ENCODE results near the gene TUNAR. TPM values are rescaled to one million over a fixed set of nuclear protein-coding genes. Genes with fewer than 3 reads are reported as not detected.

The TUNAR gene
- total RNA-seq, 1 donor from 2014 or later, result not detected

DNA sequence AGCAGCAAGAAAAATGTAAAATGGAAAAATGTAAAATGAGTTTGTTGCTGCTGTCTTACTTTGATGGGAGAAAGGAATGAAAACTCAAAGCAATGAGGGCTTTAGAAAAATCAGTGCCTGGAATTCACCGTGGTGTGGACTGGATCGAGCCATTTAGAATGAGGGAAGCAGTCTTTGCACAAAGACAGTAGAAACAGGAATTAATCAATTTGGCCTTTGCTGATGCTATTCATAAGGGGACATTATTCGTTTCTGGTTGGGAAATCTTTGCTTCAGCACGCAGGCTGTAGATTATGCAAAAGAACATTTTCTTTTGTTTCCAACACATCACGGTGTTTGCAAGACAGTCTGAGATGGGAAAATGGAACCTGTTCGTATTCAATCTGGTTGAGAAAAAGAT lies 6.9 kb upstream of the TUNAR start:
- H3K4me3 Mint-ChIP-seq (ENCODE audit: unreplicated experiment), result no peak overlapping the region

DNA sequence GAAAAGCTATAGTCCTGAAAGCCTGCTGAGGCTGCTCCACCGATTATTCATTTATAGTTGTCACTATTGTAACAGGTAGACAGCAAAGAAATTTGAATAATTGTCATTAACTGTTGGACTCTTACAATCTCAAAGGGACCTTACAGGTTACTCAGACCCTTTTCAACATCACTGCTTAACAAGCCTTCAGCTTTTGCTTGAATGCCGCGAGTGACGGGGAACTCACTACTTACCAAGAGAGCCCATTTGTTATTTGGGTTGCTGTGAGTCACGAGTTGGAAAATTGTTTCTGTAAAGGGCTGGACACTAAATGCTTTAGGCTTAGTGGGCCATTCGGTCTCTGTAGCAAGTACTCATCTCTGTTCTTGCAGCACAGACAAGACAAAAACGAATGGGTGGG lies 5.9 kb upstream of the TUNAR start:
- no peaks in the 10 kb centered on the region for H3K36me3 Mint-ChIP-seq (ENCODE audit: low read depth)
- no peak overlapping the region for H3K4me3 Mint-ChIP-seq (ENCODE audit: unreplicated experiment)
- H3K27me3 Mint-ChIP-seq (ENCODE audit: low read depth), result peaks cover 55% of the 10 kb centered on the region
- no peak overlapping the region for H3K27ac Mint-ChIP-seq (ENCODE audit: unreplicated experiment)
- H3K4me1 Mint-ChIP-seq (ENCODE audit: low read depth), result peaks cover 3% of the 10 kb centered on the region
- TF ChIP-seq, protein P1, sequence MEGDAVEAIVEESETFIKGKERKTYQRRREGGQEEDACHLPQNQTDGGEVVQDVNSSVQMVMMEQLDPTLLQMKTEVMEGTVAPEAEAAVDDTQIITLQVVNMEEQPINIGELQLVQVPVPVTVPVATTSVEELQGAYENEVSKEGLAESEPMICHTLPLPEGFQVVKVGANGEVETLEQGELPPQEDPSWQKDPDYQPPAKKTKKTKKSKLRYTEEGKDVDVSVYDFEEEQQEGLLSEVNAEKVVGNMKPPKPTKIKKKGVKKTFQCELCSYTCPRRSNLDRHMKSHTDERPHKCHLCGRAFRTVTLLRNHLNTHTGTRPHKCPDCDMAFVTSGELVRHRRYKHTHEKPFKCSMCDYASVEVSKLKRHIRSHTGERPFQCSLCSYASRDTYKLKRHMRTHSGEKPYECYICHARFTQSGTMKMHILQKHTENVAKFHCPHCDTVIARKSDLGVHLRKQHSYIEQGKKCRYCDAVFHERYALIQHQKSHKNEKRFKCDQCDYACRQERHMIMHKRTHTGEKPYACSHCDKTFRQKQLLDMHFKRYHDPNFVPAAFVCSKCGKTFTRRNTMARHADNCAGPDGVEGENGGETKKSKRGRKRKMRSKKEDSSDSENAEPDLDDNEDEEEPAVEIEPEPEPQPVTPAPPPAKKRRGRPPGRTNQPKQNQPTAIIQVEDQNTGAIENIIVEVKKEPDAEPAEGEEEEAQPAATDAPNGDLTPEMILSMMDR (IDR thresholded peaks at IDR 0.05), result no peak
- H3K9me3 Mint-ChIP-seq (ENCODE audit: low read depth), result peaks cover 6% of the 10 kb centered on the region
- no peak for DNase-seq (ENCODE audit: low spot score)

More for the DNA sequence above, 6.9 kb upstream of the TUNAR start:
- Mint-ChIP-seq H3K27me3 (ENCODE audit: low read depth) (peaks cover 48% of the 10 kb centered on the region), H3K27ac (ENCODE audit: unreplicated experiment) (no peak overlapping the region), H3K4me1 (ENCODE audit: low read depth) (no peaks in the 10 kb centered on the region), H3K36me3 (ENCODE audit: low read depth) (no peaks in the 10 kb centered on the region), H3K9me3 (ENCODE audit: low read depth) (peaks cover 6% of the 10 kb centered on the region)
- no peak for DNase-seq (ENCODE audit: low spot score)
- TF ChIP-seq, protein P1 (IDR thresholded peaks at IDR 0.05), result no peak

DNA sequence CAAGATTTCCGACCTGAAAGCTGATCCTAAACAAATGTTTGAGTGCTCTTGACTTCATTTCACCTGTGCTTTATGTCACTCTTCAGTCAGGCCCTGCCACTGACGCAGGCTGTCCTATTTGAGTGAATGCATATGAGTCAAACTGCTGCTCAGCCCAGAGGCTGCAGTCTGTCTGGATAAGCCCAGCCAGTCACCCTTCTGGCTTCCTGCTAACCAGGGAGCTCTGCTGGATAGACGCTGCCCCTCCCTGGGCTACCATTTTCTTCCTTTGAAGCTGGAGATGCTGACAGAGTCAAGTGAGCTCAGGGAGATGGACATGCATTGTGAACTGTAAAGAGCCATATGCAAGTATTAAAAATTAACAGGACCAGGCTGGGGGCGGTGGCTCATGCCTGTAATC lies 5.1 kb upstream of the TUNAR start:
- peaks cover 53% of the 10 kb centered on the region for H3K27me3 Mint-ChIP-seq (ENCODE audit: low read depth)
- DNase-seq (ENCODE audit: low spot score), result no peak
- H3K27ac Mint-ChIP-seq (ENCODE audit: unreplicated experiment), result no peak overlapping the region
- H3K4me1 Mint-ChIP-seq (ENCODE audit: low read depth), result peaks cover 3% of the 10 kb centered on the region
- TF ChIP-seq, protein P1 (IDR thresholded peaks at IDR 0.05), result no peak
- H3K36me3 Mint-ChIP-seq (ENCODE audit: low read depth), result no peaks in the 10 kb centered on the region
- no peak overlapping the region for H3K4me3 Mint-ChIP-seq (ENCODE audit: unreplicated experiment)
- H3K9me3 Mint-ChIP-seq (ENCODE audit: low read depth), result no peaks in the 10 kb centered on the region

DNA sequence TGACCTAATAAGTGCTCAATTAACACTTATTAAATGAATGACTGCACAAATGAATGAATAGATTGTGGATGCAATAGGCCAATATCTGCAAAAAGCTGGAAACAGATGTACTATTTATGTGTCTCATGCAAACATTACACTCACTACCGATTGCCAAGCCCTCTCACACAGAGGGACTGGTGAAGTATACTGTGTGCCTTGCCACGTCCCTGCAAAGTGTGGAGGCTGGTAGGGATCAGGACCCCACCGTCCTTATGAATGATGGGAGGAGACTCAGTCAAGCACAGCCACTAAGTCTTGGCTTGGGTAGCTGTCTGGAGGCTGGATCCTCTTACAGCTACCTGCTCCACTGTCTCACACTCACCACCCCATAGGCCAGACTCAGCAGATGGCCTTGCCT lies 3.9 kb upstream of the TUNAR start:
- H3K4me1 Mint-ChIP-seq (ENCODE audit: low read depth), result peaks cover 8% of the 10 kb centered on the region
- TF ChIP-seq, protein P1 (IDR thresholded peaks at IDR 0.05), result no peak
- no peaks in the 10 kb centered on the region for H3K36me3 Mint-ChIP-seq (ENCODE audit: low read depth)
- no peaks in the 10 kb centered on the region for H3K9me3 Mint-ChIP-seq (ENCODE audit: low read depth)
- DNase-seq (ENCODE audit: low spot score), result no peak
- H3K27ac Mint-ChIP-seq (ENCODE audit: unreplicated experiment), result no peak overlapping the region
- peaks cover 57% of the 10 kb centered on the region for H3K27me3 Mint-ChIP-seq (ENCODE audit: low read depth)
- no peak overlapping the region for H3K4me3 Mint-ChIP-seq (ENCODE audit: unreplicated experiment)

DNA sequence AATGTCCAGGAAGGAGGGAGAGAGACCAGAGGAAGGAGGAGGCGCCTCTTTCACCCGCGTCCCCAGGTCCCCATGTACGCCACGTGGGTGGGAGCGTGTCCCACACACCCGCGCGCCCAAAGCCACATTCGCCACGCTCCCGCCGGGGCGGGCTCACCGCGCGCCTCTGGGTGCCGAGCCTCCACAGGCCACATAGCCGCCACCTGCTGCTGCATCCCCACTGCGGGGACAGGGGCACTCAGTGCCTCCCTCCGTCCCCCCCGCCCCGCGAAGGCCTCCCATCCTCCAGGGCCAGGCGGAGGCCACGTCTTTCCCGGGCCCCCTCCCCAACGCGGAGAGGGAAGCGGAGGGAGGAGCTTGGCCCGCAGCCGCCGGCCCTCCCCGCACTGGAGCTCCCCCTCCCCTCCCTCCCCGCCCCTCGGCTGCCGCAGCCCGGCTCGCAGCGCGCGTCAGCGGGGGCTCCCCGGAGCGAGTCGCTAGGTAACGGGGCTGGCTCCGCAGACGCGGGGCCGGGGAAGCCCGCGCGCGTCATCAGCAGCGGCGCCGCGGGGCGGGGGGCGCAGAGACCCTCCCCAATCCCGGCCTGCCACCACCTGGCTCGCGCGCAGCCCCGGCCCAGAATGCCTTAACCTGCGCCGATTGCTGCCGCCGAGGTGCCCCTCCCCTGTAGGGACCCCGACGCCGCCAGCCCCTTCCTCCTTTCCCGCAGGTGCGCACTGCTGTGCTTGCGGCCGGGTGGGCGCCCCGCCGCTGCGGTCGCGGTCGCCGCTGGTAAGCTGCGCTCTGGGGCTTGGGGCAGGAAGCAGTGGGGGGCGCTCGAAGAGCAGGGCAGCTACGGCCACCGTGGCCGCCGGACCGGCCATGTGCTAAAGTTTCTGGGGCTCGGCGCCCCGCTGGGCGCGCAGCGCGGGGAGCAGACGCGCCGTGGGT lies 536 bp upstream of the TUNAR start:
- DNase-seq (ENCODE audit: low spot score), result no peak
- H3K36me3 Mint-ChIP-seq (ENCODE audit: low read depth), result no peaks in the 10 kb centered on the region
- H3K9me3 Mint-ChIP-seq (ENCODE audit: low read depth), result no peaks in the 10 kb centered on the region
- peaks cover 71% of the 10 kb centered on the region for H3K27me3 Mint-ChIP-seq (ENCODE audit: low read depth)
- H3K4me1 Mint-ChIP-seq (ENCODE audit: low read depth), result peaks cover 8% of the 10 kb centered on the region
- no peak overlapping the region for H3K27ac Mint-ChIP-seq (ENCODE audit: unreplicated experiment)
- no peak overlapping the region for H3K4me3 Mint-ChIP-seq (ENCODE audit: unreplicated experiment)
- TF ChIP-seq, protein P1 (IDR thresholded peaks at IDR 0.05), result peak; percentile 7

All from chondrocyte (in vitro differentiated cells).